ENCODE measurements around the gene MRAP.
A peak's percentile ranks its signal among the peaks of the same experiment; 100 is the strongest.

MRAP gene

GRCh38 chr21:32278518-32279376, 19.9 kb upstream of the MRAP start, which contains the start of gene MIS18A:
Gene MIS18A, minus strand, starts transcription at chr21:32279049. Its CDS starts 35 bp downstream, at chr21:32279014.
- Histone ChIP-seq H3K27me3 (ENCODE audit: control insufficient read depth, low read length) (no peaks in the 10 kb centered on the region), H3K79me2 (ENCODE audit: control insufficient read depth, low read length) (peaks cover 45% of the 10 kb centered on the region), H3K9me3 (ENCODE audit: control insufficient read depth, insufficient read depth, low read length) (no peaks in the 10 kb centered on the region), H3F3A (ENCODE audit: control insufficient read depth, insufficient read depth) (no peaks in the 10 kb centered on the region; the same call in 1 of the 2 replicates), H4K20me1 (ENCODE audit: control insufficient read depth, insufficient read depth, low read depth, low read length) (no peaks in the 10 kb centered on the region), H3K36me3 (ENCODE audit: control insufficient read depth, low read length) (peaks cover 17% of the 10 kb centered on the region), H3K4me3 (ENCODE audit: low read length) (peak within 1 kb of the TSS; percentile 80), H3K4me2 (ENCODE audit: low read length) (peak within 1 kb of the TSS; percentile 92), H3K9me2 (replicated peaks; ENCODE audit: control insufficient read depth, low read length) (no peaks in the 10 kb centered on the region), H3K27ac (ENCODE audit: low read depth, low read length) (peak within 1 kb of the TSS; percentile 49), H3K4me1 (ENCODE audit: control insufficient read depth, low read length) (peaks cover 18% of the 10 kb centered on the region)
- TF ChIP-seq EZH2phosphoT487 (IDR thresholded peaks at IDR 0.05; ENCODE audit: borderline replicate concordance, low read length) = no peak
- TF ChIP-seq, protein P1, sequence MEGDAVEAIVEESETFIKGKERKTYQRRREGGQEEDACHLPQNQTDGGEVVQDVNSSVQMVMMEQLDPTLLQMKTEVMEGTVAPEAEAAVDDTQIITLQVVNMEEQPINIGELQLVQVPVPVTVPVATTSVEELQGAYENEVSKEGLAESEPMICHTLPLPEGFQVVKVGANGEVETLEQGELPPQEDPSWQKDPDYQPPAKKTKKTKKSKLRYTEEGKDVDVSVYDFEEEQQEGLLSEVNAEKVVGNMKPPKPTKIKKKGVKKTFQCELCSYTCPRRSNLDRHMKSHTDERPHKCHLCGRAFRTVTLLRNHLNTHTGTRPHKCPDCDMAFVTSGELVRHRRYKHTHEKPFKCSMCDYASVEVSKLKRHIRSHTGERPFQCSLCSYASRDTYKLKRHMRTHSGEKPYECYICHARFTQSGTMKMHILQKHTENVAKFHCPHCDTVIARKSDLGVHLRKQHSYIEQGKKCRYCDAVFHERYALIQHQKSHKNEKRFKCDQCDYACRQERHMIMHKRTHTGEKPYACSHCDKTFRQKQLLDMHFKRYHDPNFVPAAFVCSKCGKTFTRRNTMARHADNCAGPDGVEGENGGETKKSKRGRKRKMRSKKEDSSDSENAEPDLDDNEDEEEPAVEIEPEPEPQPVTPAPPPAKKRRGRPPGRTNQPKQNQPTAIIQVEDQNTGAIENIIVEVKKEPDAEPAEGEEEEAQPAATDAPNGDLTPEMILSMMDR (IDR thresholded peaks at IDR 0.05; ENCODE audit: low read depth, low read length, poor library complexity, severe bottlenecking) = peak; percentile 13

GRCh38 chr21:32279377-32279680, 19.3 kb upstream of the MRAP start:
- H3F3A ChIP-seq (ENCODE audit: control insufficient read depth, insufficient read depth) = no peaks in the 10 kb centered on the region; the same call in 1 of the 2 replicates
- H3K9me2 ChIP-seq (replicated peaks; ENCODE audit: control insufficient read depth, low read length) = no peaks in the 10 kb centered on the region
- peaks cover 13% of the 10 kb centered on the region for H3K36me3 ChIP-seq (ENCODE audit: control insufficient read depth, low read length)
- peaks cover 18% of the 10 kb centered on the region for H3K4me1 ChIP-seq (ENCODE audit: control insufficient read depth, low read length)
- no peaks in the 10 kb centered on the region for H3K27me3 ChIP-seq (ENCODE audit: control insufficient read depth, low read length)
- peak overlapping the region; percentile 92 for H3K4me2 ChIP-seq (ENCODE audit: low read length)
- peak overlapping the region; percentile 80 for H3K4me3 ChIP-seq (ENCODE audit: low read length)
- H3K9me3 ChIP-seq (ENCODE audit: control insufficient read depth, insufficient read depth, low read length) = no peaks in the 10 kb centered on the region
- peaks cover 45% of the 10 kb centered on the region for H3K79me2 ChIP-seq (ENCODE audit: control insufficient read depth, low read length)
- TF ChIP-seq EZH2phosphoT487 (IDR thresholded peaks at IDR 0.05; ENCODE audit: borderline replicate concordance, low read length) = no peak
- TF ChIP-seq, protein P1 (IDR thresholded peaks at IDR 0.05; ENCODE audit: low read depth, low read length, poor library complexity, severe bottlenecking) = no peak
- no peaks in the 10 kb centered on the region for H4K20me1 ChIP-seq (ENCODE audit: control insufficient read depth, insufficient read depth, low read depth, low read length)
- no peak overlapping the region; the same call in 1 of the 2 replicates for H3K27ac ChIP-seq (ENCODE audit: low read depth, low read length)

DNA sequence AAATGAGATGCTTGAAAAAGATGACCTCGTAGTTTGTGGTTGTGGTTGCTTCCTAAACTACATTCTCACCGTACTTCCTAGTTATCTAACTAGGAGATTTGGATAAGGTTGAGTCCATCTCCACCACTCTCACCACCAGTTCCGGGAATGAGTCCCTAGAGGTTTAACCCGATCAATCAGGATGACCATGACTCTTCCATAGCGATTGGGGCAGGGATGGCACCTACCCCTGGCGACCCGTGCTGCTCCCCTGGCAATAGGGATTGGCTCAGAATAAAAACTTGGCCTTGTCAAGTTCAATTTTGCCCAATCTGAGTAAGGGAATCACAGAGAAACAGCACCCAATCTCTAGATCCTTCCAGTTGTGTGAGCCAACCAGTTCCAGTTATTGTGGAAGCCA, 17.1 kb upstream of the MRAP start:
- TF ChIP-seq EZH2phosphoT487 (IDR thresholded peaks at IDR 0.05; ENCODE audit: borderline replicate concordance, low read length) = no peak
- TF ChIP-seq, protein P1 (IDR thresholded peaks at IDR 0.05; ENCODE audit: low read depth, low read length, poor library complexity, severe bottlenecking) = no peak
- Histone ChIP-seq H3K9me2 (replicated peaks; ENCODE audit: control insufficient read depth, low read length) (no peaks in the 10 kb centered on the region), H3K79me2 (ENCODE audit: control insufficient read depth, low read length) (peaks cover 34% of the 10 kb centered on the region), H3K4me3 (ENCODE audit: low read length) (no peak overlapping the region), H3K27me3 (ENCODE audit: control insufficient read depth, low read length) (no peaks in the 10 kb centered on the region), H3K9me3 (ENCODE audit: control insufficient read depth, insufficient read depth, low read length) (no peaks in the 10 kb centered on the region), H3F3A (ENCODE audit: control insufficient read depth, insufficient read depth) (no peaks in the 10 kb centered on the region; the same call in 1 of the 2 replicates), H3K4me1 (ENCODE audit: control insufficient read depth, low read length) (peaks cover 18% of the 10 kb centered on the region), H3K36me3 (ENCODE audit: control insufficient read depth, low read length) (no peaks in the 10 kb centered on the region), H3K4me2 (ENCODE audit: low read length) (no peak overlapping the region), H4K20me1 (ENCODE audit: control insufficient read depth, insufficient read depth, low read depth, low read length) (no peaks in the 10 kb centered on the region), H3K27ac (ENCODE audit: low read depth, low read length) (no peak overlapping the region)
